Kidney (tissue), 14 donors: ENCODE measurements around the gene LEKR1. TPM values are rescaled to one million over a fixed set of nuclear protein-coding genes. Genes with fewer than 3 reads are reported as not detected.

Experiments used
- DNase-seq, 5 donors: peaks; one replicate each; pipeline ENCODE4 v3.0.0-alpha.2; 2013 to 2020
- FAIRE-seq: peaks from 2 replicates; lab custom pipeline; 2012; peaks lifted over from hg19 to GRCh38; lab: Jason Lieb, UNC
- H3K27ac ChIP-seq, 2 donors: one replicate each; pipeline ENCODE4 v1.7.0; 2013; ENCODE audit warnings: low read depth in 2 of 2, low read length in 2 of 2, inconsistent platforms in 1 of 2
- H3K27me3 ChIP-seq: one replicate; pipeline ENCODE4 v1.7.1; 2013; ENCODE audit warnings: low read length, inconsistent platforms; ENCODE audit not compliant: control insufficient read depth, insufficient read depth
- H3K36me3 ChIP-seq, 3 donors: one replicate each; pipeline versions ENCODE4 v1.7.0 to v1.7.1; 2013; ENCODE audit warnings: low read length in 3 of 3, control low read depth in 1 of 3, inconsistent platforms in 1 of 3; ENCODE audit not compliant: insufficient read depth in 3 of 3, control insufficient read depth in 2 of 3
- H3K4me1 ChIP-seq, 3 donors: one replicate each; pipeline versions ENCODE4 v1.7.0 to v1.7.1; 2013; ENCODE audit warnings: low read length in 3 of 3, inconsistent platforms in 1 of 3, low read depth in 1 of 3; ENCODE audit not compliant: control insufficient read depth in 2 of 3, insufficient read depth in 2 of 3
- H3K4me3 ChIP-seq, 3 donors: one replicate each; pipeline versions ENCODE4 v1.7.0 to v1.8.1; 2013; ENCODE audit warnings: low read length in 3 of 3, control low read depth in 1 of 3, inconsistent platforms in 1 of 3
- H3K9ac ChIP-seq, 3 donors: one replicate each; pipeline versions ENCODE4 v1.7.0 to v1.7.1; 2013; ENCODE audit warnings: low read length in 3 of 3, control low read depth in 1 of 3, inconsistent platforms in 1 of 3
- H3K9me3 ChIP-seq, 3 donors: one replicate each; pipeline versions ENCODE4 v1.7.0 to v1.7.1; 2013; ENCODE audit warnings: low read length in 3 of 3, control low read depth in 1 of 3, inconsistent platforms in 1 of 3; ENCODE audit not compliant: control insufficient read depth in 2 of 3, insufficient read depth in 1 of 3
- CTCF ChIP-seq: IDR thresholded peaks from 3 replicates; pipeline ENCODE4 v1.5.1; 2012; ENCODE audit warnings: mild to moderate bottlenecking, moderate library complexity, borderline replicate concordance; ENCODE audit not compliant: insufficient read depth; ENCODE audit errors: extremely low read depth
- intact Hi-C: fragments of 100-400 bp; cut with DNase I; formaldehyde crosslinking; loops from one replicate; pipeline ENCODE4 v1.11.1; 2022
- polyA plus RNA-seq: library from polyadenylated mRNA; stranded (reverse); fragments of 350-450 nt; fragmentation: Illumina TruSeq; extraction: RNeasy Lipid Tissue Mini Kit (QIAGEN cat#74804); gene quantifications from one replicate; pipeline ENCODE4 v1.2.3, GENCODE V29; 2014; ENCODE audit warnings: low read depth, low replicate concordance; ENCODE audit not compliant: insufficient read depth
- total RNA-seq: library from RNA; stranded (reverse); fragmentation: NEBNext Ultra II Directional; extraction: Animal tissue kit (Norgen Biotek cat#: 25700); gene quantifications from one replicate; pipeline ENCODE4 v1.2.1, GENCODE V29; 2021
- donor health status: control.
- donor health status: control.
- donor health status: control.
- donor health status: control.
- donor health status: control.
- donor health status: DM: yes; HTN: yes; CAD: no.
- donor health status: Normal renal cell carcinoma (clear cell type).

The LEKR1 gene
- total and polyA plus RNA-seq, 2 donors from 2014 or later = 1.6 to 1.8 TPM

GRCh38 chr3:157075693-157076420, 249.7 kb downstream of the LEKR1 start:
- DNase-seq = no peak
- no peak for FAIRE-seq
- TF ChIP-seq CTCF = no peak
- intact Hi-C loops = loop anchor here (10.0 kb wide), 1 partner anchor 401 kb away; the partner anchor contains the start of gene TIPARP
- Histone ChIP-seq H3K27me3 (no peaks in the 10 kb centered on the region), H3K4me1 (peaks cover 0 to 7% (median 3%) of the 10 kb centered on the region in 3 donors), H3K4me3 (no peak overlapping the region), H3K9ac (no peak overlapping the region), H3K36me3 (no peaks in the 10 kb centered on the region), H3K9me3 (no peaks in the 10 kb centered on the region), H3K27ac (no peak overlapping the region)

- no peak for FAIRE-seq
- no peak for TF ChIP-seq CTCF
- Histone ChIP-seq H3K4me1 (peaks cover 0 to 7% (median 3%) of the 10 kb centered on the region in 3 donors), H3K36me3 (no peaks in the 10 kb centered on the region), H3K4me3 (peak overlapping the region in 2 of 3 donors; percentile 15 to 17), H3K27me3 (no peaks in the 10 kb centered on the region), H3K9me3 (no peaks in the 10 kb centered on the region), H3K9ac (no peak overlapping the region), H3K27ac (peak overlapping the region; percentile 18 to 32)
- intact Hi-C loops = loop anchor here (10.0 kb wide), 1 partner anchor 403 kb away; the partner anchor contains the start of gene TIPARP
- peak in 3 of 5 donors; percentile 38 to 84 (median 70) for DNase-seq
Measured at GRCh38 chr3:157077565-157077991, 251.4 kb downstream of the LEKR1 start.

DNA sequence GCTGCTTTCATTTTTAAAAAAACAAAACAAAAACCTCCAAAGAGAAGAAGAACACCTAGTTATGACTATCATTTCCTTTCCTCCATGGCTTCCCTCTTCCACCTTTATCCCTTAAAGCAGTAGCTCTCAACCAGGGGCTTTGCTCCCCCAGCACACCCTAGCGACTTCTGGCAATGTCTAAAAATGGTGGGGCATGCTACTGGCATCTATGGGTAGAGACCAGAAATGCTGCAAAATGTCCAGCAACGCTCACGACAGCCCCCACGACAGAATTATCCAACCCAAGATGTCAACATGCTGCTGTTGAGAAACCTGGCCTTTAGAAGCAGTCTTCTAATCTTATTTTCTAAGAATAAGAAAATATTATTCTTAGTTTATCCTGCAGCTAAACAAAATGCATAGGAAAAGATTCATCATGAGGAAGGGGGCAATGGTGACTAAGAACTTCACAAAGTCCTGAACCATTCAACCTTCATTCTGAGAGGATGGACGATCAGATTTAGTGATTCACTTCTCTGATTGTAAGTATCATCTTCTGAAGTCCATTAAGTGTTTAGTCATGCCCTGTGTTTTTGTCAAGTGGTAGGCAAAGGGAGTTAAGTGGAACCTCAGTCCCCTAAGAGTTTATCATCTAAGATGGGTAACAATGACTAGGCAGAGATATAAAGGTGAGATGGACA, 252.1 kb downstream of the LEKR1 start:
- no peak overlapping the region for H3K27ac ChIP-seq
- intact Hi-C loops = loop anchor here (10.0 kb wide), 1 partner anchor 403 kb away; the partner anchor contains the start of gene TIPARP
- H3K36me3 ChIP-seq = no peaks in the 10 kb centered on the region
- DNase-seq (no peak), FAIRE-seq (no peak)
- H3K27me3 ChIP-seq = no peaks in the 10 kb centered on the region
- H3K4me1 ChIP-seq = peaks cover 0 to 7% (median 3%) of the 10 kb centered on the region in 3 donors
- H3K9me3 ChIP-seq = no peaks in the 10 kb centered on the region
- H3K4me3 ChIP-seq = peak overlapping the region in 1 of 3 donors; percentile 13
- TF ChIP-seq CTCF = no peak
- H3K9ac ChIP-seq = no peak overlapping the region
